Upper lobe of left lung (tissue), 6 donors: ENCODE measurements around the gene GPC5. TPM values are rescaled to one million over a fixed set of nuclear protein-coding genes. Genes with fewer than 3 reads are reported as not detected.

Experiments
- ATAC-seq, 2 donors: fragments of 200-7000 bp; cut with Tn5 transposase; one replicate each; pipeline ENCODE4 v1.9.1; 2022; ENCODE audit warnings: mild to moderate bottlenecking in 2 of 2, moderate library complexity in 2 of 2; ENCODE audit not compliant: low FRiP score in 2 of 2
- DNase-seq, 2 donors: peaks; one replicate each; pipeline ENCODE4 v3.0.0-alpha.2; 2019 to 2020
- H3K27ac ChIP-seq, 4 donors: fragments of 200-600 bp; sonication (generic); one replicate each; pipeline ENCODE4 v1.5.1; 2016 to 2019
- H3K27me3 ChIP-seq, 4 donors: fragments of 200-600 bp; sonication (generic); one replicate each; pipeline ENCODE4 v1.5.1; 2017 to 2019
- H3K36me3 ChIP-seq, 4 donors: fragments of 200-600 bp; sonication (generic); one replicate each; pipeline ENCODE4 v1.5.1; 2016 to 2019
- H3K4me1 ChIP-seq, 4 donors: fragments of 200-600 bp; sonication (generic); one replicate each; pipeline ENCODE4 v1.5.1; 2018 to 2019
- H3K4me3 ChIP-seq, 4 donors: fragments of 200-600 bp; sonication (generic); one replicate each; pipeline ENCODE4 v1.5.1; 2017 to 2019; ENCODE audit warnings: mild to moderate bottlenecking in 2 of 4, moderate library complexity in 1 of 4
- H3K9me3 ChIP-seq, 4 donors: fragments of 200-600 bp; sonication (generic); one replicate each; pipeline ENCODE4 v1.5.1; 2018 to 2019
- EP300 ChIP-seq, 4 donors: sonication (generic); formaldehyde crosslinking; IDR thresholded peaks; one replicate each; pipeline ENCODE4 v1.5.1; 2017; ENCODE audit warnings: antibody characterized with exemption in 4 of 4, control low read depth in 2 of 4
- POLR2A ChIP-seq, 4 donors: fragments of 450-650 bp; IDR thresholded peaks; one replicate each; pipeline ENCODE4 v1.5.1; 2016 to 2017; ENCODE audit warnings: antibody characterized with exemption in 4 of 4, mild to moderate bottlenecking in 2 of 4
- POLR2AphosphoS5 ChIP-seq, 2 donors: sonication (generic); formaldehyde crosslinking; IDR thresholded peaks; one replicate each; pipeline ENCODE4 v1.5.1; 2017; ENCODE audit warnings: antibody characterized with exemption in 2 of 2
- WGBS, 2 donors: methylation state at CpG; one replicate each; pipeline ENCODE4 v1.1.5; 2017 to 2018; 5-methylcytosine and 5-hydroxymethylcytosine counted together
- total RNA-seq, 6 donors: library from RNA; depleted of rRNA in 4 of 6; stranded (reverse); fragments of >200 nt in 4 of 6; gene quantifications; one replicate each; pipeline versions ENCODE4 v1.1.0 to v1.2.1, GENCODE V29; 2016 to 2021
- TF ChIP-seq, protein P1 (sequence below), 6 experiments: fragments of 450-650 bp in 4 of 6; fragments of 200-600 bp in 2 of 6; sonication (generic) in 2 of 6; IDR thresholded peaks; one replicate each; pipeline ENCODE4 v1.5.1; 2016 to 2019; ENCODE audit warnings: antibody characterized with exemption in 6 of 6
- donor health status: DM: no; HTN: no; CAD: no; lungs with moderate emphysema.
- donor health status: DM: no; HTN: yes; CAD: no; lungs with severe emphysema.

The GPC5 gene
- total RNA-seq, 6 donors from 2014 or later, result 7.6 to 51.4 (median 12.8) TPM

DNA sequence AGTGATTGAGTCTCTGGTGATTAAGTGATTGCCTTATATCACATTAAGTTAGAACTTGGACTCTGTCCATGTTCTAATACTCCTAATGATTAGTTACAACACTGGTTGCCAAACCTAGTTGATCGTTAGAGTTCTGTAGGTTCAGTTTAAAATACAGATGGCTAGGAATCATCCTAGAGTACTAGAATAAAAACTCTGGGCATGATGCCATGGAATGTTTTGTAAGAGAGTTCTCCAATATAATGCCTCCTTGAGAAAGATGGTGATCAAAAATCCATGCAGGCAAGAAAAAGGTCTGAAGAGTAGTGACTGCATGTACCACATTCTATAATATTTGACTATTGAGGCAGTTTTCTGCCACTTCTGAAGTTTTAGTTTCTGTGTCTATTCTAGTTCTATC lies 176.3 kb downstream of the GPC5 start:
- Histone ChIP-seq H3K27me3 (no peaks in the 10 kb centered on the region), H3K4me3 (no peak overlapping the region), H3K36me3 (no peaks in the 10 kb centered on the region), H3K4me1 (no peaks in the 10 kb centered on the region), H3K27ac (no peak overlapping the region), H3K9me3 (peaks cover 0 to 4% (median 0%) of the 10 kb centered on the region in 4 donors)
- TF ChIP-seq POLR2A (IDR thresholded peaks at IDR 0.05), result no peak
- no peak for TF ChIP-seq POLR2AphosphoS5 (IDR thresholded peaks at IDR 0.05)
- no peak for TF ChIP-seq EP300 (IDR thresholded peaks at IDR 0.05)
- TF ChIP-seq, protein P1, sequence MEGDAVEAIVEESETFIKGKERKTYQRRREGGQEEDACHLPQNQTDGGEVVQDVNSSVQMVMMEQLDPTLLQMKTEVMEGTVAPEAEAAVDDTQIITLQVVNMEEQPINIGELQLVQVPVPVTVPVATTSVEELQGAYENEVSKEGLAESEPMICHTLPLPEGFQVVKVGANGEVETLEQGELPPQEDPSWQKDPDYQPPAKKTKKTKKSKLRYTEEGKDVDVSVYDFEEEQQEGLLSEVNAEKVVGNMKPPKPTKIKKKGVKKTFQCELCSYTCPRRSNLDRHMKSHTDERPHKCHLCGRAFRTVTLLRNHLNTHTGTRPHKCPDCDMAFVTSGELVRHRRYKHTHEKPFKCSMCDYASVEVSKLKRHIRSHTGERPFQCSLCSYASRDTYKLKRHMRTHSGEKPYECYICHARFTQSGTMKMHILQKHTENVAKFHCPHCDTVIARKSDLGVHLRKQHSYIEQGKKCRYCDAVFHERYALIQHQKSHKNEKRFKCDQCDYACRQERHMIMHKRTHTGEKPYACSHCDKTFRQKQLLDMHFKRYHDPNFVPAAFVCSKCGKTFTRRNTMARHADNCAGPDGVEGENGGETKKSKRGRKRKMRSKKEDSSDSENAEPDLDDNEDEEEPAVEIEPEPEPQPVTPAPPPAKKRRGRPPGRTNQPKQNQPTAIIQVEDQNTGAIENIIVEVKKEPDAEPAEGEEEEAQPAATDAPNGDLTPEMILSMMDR (IDR thresholded peaks at IDR 0.05), result no peak
- DNase-seq (no peak), ATAC-seq (no peak)
- WGBS, 2 donors, result 33 to 34% methylated on average over 1 of the region's 1 CpG

DNA sequence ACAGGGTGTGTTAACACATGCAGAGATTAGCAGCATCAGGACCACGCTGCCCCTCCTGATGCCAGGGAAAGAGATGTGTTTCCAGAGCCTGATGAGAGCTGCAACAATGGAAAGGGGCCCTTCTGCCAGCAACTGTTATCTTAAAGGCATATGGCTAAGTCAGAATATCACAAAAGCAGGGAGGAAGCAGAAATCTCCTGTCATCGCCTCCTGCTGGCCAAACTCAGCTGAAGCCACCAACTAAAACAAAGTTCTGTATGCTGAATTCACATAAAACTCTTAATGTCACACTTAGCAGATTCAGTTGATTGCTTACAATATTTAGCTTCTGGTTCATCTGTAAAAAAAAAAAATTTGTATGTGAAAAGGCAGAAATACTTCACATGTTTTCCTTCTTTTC lies 178.2 kb downstream of the GPC5 start:
- ATAC-seq, result no peak
- 59 to 85% methylated on average over 2 of the region's 2 CpGs for WGBS, 2 donors

GRCh38 chr13:91579320-91579719 lies 180.9 kb downstream of the GPC5 start:
- Histone ChIP-seq H3K27ac (no peak overlapping the region), H3K9me3 (peaks cover 0 to 4% (median 0%) of the 10 kb centered on the region in 4 donors), H3K36me3 (no peaks in the 10 kb centered on the region), H3K27me3 (no peaks in the 10 kb centered on the region), H3K4me3 (no peak overlapping the region), H3K4me1 (no peaks in the 10 kb centered on the region)
- no peak for TF ChIP-seq EP300 (IDR thresholded peaks at IDR 0.05)
- TF ChIP-seq, protein P1 (IDR thresholded peaks at IDR 0.05), result no peak
- no peak for TF ChIP-seq POLR2AphosphoS5 (IDR thresholded peaks at IDR 0.05)
- TF ChIP-seq POLR2A (IDR thresholded peaks at IDR 0.05), result no peak
- 93 to 95% methylated on average over 7 of the region's 7 CpGs for WGBS, 2 donors
- DNase-seq (no peak), ATAC-seq (no peak)

More for the DNA sequence above, 178.2 kb downstream of the GPC5 start:
- H3K27ac ChIP-seq, result no peak overlapping the region
- no peak overlapping the region for H3K4me3 ChIP-seq
- no peak for TF ChIP-seq POLR2AphosphoS5 (IDR thresholded peaks at IDR 0.05)
- TF ChIP-seq, protein P1 (IDR thresholded peaks at IDR 0.05), result no peak
- no peak for TF ChIP-seq EP300 (IDR thresholded peaks at IDR 0.05)
- no peak for TF ChIP-seq POLR2A (IDR thresholded peaks at IDR 0.05)
- no peaks in the 10 kb centered on the region for H3K27me3 ChIP-seq
- no peaks in the 10 kb centered on the region for H3K36me3 ChIP-seq
- H3K9me3 ChIP-seq, result peaks cover 0 to 4% (median 0%) of the 10 kb centered on the region in 4 donors
- DNase-seq, result no peak
- no peaks in the 10 kb centered on the region for H3K4me1 ChIP-seq

DNA sequence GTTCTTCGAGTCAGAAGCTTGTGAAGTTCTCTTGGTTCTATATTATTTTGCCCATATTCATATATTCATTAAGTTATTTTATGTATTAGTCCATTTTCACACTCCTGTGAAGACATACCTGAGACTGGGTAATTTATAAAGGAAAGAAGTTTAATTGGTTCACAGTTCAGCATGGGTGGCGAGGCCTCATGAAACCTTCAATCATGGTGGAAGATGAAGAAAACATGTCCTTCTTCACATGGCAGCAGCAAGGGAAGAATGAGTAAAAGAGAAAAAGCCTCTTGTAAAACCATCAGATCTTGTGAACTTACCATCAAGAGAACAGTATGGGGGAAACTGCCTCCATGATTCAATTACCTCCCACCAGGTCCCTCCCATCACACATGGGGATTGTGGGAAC lies 182.3 kb downstream of the GPC5 start:
- ATAC-seq (no peak), DNase-seq (no peak)
- no peaks in the 10 kb centered on the region for H3K36me3 ChIP-seq
- no peaks in the 10 kb centered on the region for H3K27me3 ChIP-seq
- 80 to 91% methylated on average over 2 of the region's 2 CpGs for WGBS, 2 donors
- TF ChIP-seq, protein P1 (IDR thresholded peaks at IDR 0.05), result no peak
- no peak for TF ChIP-seq EP300 (IDR thresholded peaks at IDR 0.05)
- no peak for TF ChIP-seq POLR2A (IDR thresholded peaks at IDR 0.05)
- TF ChIP-seq POLR2AphosphoS5 (IDR thresholded peaks at IDR 0.05), result no peak
- no peaks in the 10 kb centered on the region for H3K4me1 ChIP-seq
- peaks cover 0 to 4% (median 0%) of the 10 kb centered on the region in 4 donors for H3K9me3 ChIP-seq
- H3K4me3 ChIP-seq, result no peak overlapping the region
- no peak overlapping the region for H3K27ac ChIP-seq

DNA sequence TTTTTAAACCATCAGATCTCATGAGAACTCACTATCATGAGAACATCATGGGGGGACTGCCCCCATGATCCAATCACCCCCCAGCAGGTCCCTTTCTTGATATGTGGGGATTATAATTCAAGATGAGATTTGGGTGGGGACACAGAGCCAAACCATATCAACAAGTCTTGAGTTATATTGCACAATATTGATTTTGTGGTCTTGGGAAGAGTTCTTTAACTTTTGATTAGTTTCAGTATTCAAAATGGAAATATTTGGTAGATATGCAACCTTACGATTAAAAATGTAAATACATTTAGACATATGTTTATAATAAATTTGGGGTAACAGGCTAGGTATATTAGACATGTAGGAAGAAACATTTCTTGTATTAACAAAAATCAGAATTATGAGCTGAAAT lies 188.2 kb downstream of the GPC5 start:
- Histone ChIP-seq H3K9me3 (no peaks in the 10 kb centered on the region), H3K4me1 (no peaks in the 10 kb centered on the region), H3K36me3 (no peaks in the 10 kb centered on the region), H3K4me3 (no peak overlapping the region), H3K27ac (no peak overlapping the region), H3K27me3 (no peaks in the 10 kb centered on the region)
- DNase-seq (no peak), ATAC-seq (no peak)
- WGBS, 2 donors, result 80 to 87% methylated on average over 1 of the region's 1 CpG
- no peak for TF ChIP-seq POLR2A (IDR thresholded peaks at IDR 0.05)
- no peak for TF ChIP-seq POLR2AphosphoS5 (IDR thresholded peaks at IDR 0.05)
- TF ChIP-seq EP300 (IDR thresholded peaks at IDR 0.05), result no peak
- TF ChIP-seq, protein P1 (IDR thresholded peaks at IDR 0.05), result no peak
